Tibial nerve (tissue), 4 donors: ENCODE measurements around the gene DTNB. TPM values are rescaled to one million over a fixed set of nuclear protein-coding genes. Genes with fewer than 3 reads are reported as not detected.
"Not testable (repeated sequence)": the region's sequence is repeated elsewhere in the genome, so short reads cannot be mapped to it uniquely, and the experiment has no call there.

Source experiments
- DNase-seq, 2 donors: peaks; one replicate each; pipeline ENCODE4 v3.0.0-alpha.2; 2019; ENCODE audit warnings: low spot score in 2 of 2
- H3K27ac ChIP-seq, 4 donors: fragments of 200-600 bp; sonication (generic) in 3 of 4; one replicate each; pipeline ENCODE4 v1.5.1; 2017 to 2019; ENCODE audit warnings: mild to moderate bottlenecking in 1 of 4
- H3K27me3 ChIP-seq, 2 donors: fragments of 200-600 bp; sonication (generic) in 1 of 2; one replicate each; pipeline versions ENCODE4 v1.5.1 to v1.6.0; 2017 to 2019
- H3K36me3 ChIP-seq, 3 donors: fragments of 200-600 bp; sonication (generic); one replicate each; pipeline ENCODE4 v1.5.1; 2018 to 2019
- H3K4me1 ChIP-seq, 4 donors: fragments of 200-600 bp; sonication (generic) in 3 of 4; one replicate each; pipeline ENCODE4 v1.5.1; 2017 to 2019
- H3K4me3 ChIP-seq, 4 donors: fragments of 200-600 bp; sonication (generic) in 3 of 4; one replicate each; pipeline ENCODE4 v1.5.1; 2017 to 2019; ENCODE audit warnings: mild to moderate bottlenecking in 1 of 4, moderate library complexity in 1 of 4
- H3K9me3 ChIP-seq, 4 donors: fragments of 200-600 bp; sonication (generic) in 3 of 4; one replicate each; pipeline ENCODE4 v1.5.1; 2017 to 2019
- EP300 ChIP-seq, 2 donors: sonication (generic); formaldehyde crosslinking; IDR thresholded peaks; one replicate each; pipeline ENCODE4 v1.6.1; 2017; ENCODE audit warnings: antibody characterized with exemption in 2 of 2, mild to moderate bottlenecking in 1 of 2
- POLR2A ChIP-seq, 2 donors: fragments of 450-650 bp; IDR thresholded peaks; one replicate each; pipeline ENCODE4 v1.6.1; 2017; ENCODE audit warnings: antibody characterized with exemption in 2 of 2, mild to moderate bottlenecking in 2 of 2, moderate library complexity in 2 of 2
- WGBS, 2 donors: methylation state at CpG; one replicate each; pipeline ENCODE4 v1.1.5; 2018; 5-methylcytosine and 5-hydroxymethylcytosine counted together
- total RNA-seq, 4 donors: library from RNA; depleted of rRNA; stranded (reverse); fragments of >200 nt; gene quantifications; one replicate each; pipeline ENCODE4 v1.1.0, GENCODE V29; 2016
- TF ChIP-seq, protein P1 (sequence below), 5 experiments: fragments of 200-600 bp in 3 of 5; fragments of 450-650 bp in 2 of 5; sonication (generic) in 3 of 5; IDR thresholded peaks; one replicate each; pipeline ENCODE4 v1.5.1; 2016 to 2019; ENCODE audit warnings: antibody characterized with exemption in 5 of 5, mild to moderate bottlenecking in 3 of 5, moderate library complexity in 2 of 5

The DTNB gene
- total RNA-seq, 4 donors from 2014 or later, result 9.4 to 18.6 (median 13.1) TPM

DNA sequence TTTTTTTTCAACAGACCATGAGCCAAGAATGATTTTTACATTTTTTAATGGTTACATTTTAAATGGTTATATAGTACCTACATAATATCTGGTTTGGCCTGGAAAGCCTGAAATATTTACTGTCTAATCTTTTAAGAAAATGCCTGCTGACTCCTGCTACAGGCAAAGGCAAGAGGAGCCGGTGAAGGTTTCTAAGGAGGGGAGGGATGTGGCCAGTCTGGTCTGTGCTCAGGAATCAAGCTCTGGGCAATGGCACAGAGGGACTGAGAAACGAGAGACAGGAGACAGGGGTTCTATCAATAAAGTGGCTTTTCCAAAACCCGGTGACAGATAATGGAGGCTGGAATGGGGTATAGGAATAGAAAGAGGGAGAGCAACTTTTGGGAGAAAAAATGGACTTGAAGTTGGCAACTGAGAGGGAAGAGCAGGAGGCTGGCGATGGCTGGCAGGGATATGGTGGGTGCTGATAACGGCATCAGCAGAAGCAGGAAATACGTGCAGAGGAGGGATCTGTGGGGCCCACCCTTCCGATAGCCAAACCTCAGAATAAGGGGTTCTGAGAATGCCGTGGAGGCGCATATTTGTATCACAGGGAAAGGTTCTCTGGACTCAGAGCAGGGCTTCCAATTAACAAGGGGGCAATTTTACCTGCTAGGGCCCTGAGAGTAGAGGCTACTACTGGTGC, 267.6 kb downstream of the DTNB start:
- H3K9me3 ChIP-seq, result no peaks in the 10 kb centered on the region
- 83 to 90% methylated on average over 9 of the region's 9 CpGs for WGBS, 2 donors
- no peak overlapping the region for H3K4me3 ChIP-seq
- H3K27ac ChIP-seq, result no peak overlapping the region
- no peak for DNase-seq
- no peaks in the 10 kb centered on the region for H3K4me1 ChIP-seq
- no peaks in the 10 kb centered on the region for H3K27me3 ChIP-seq
- H3K36me3 ChIP-seq, result no peaks in the 10 kb centered on the region
- no peak for TF ChIP-seq EP300 (IDR thresholded peaks at IDR 0.05)
- no peak for TF ChIP-seq POLR2A (IDR thresholded peaks at IDR 0.05)
- TF ChIP-seq, protein P1, sequence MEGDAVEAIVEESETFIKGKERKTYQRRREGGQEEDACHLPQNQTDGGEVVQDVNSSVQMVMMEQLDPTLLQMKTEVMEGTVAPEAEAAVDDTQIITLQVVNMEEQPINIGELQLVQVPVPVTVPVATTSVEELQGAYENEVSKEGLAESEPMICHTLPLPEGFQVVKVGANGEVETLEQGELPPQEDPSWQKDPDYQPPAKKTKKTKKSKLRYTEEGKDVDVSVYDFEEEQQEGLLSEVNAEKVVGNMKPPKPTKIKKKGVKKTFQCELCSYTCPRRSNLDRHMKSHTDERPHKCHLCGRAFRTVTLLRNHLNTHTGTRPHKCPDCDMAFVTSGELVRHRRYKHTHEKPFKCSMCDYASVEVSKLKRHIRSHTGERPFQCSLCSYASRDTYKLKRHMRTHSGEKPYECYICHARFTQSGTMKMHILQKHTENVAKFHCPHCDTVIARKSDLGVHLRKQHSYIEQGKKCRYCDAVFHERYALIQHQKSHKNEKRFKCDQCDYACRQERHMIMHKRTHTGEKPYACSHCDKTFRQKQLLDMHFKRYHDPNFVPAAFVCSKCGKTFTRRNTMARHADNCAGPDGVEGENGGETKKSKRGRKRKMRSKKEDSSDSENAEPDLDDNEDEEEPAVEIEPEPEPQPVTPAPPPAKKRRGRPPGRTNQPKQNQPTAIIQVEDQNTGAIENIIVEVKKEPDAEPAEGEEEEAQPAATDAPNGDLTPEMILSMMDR (IDR thresholded peaks at IDR 0.05), result no peak

DNA sequence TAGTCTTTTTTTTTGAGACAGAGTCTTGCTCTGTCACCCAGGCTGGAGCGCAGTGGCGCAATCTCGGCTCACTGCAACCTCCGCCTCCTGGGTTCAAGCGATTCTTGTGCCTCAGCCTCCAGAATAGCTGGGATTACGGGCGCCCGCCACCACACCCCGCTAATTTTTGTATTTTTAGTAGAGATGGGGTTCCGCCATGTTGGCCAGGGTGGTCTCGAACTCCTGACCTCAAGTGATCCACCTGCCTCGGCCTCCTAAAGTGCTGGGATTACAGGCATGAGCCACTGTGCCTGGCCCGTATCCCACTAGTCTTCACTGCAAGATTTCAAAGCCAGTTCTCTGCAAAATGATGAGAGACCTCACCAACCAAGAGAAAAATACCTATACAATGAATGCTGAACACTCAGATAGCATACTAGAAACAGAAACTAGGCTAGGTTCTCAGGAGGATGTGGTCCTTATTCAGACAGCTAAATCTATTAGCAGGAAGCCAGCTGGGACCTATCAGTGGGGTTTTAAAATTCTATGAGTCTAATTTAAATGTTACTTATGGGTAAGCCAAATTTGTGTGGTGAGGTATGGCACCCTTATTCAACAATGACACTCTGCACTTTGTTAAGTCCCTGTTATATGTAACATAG, 270.1 kb downstream of the DTNB start:
- H3K4me3 ChIP-seq, H3K4me1 ChIP-seq, H3K27ac ChIP-seq, H3K9me3 ChIP-seq, H3K27me3 ChIP-seq, DNase-seq, H3K36me3 ChIP-seq: not testable (repeated sequence)
- 89 to 97% methylated on average over 13 of the region's 13 CpGs for WGBS, 2 donors

DNA sequence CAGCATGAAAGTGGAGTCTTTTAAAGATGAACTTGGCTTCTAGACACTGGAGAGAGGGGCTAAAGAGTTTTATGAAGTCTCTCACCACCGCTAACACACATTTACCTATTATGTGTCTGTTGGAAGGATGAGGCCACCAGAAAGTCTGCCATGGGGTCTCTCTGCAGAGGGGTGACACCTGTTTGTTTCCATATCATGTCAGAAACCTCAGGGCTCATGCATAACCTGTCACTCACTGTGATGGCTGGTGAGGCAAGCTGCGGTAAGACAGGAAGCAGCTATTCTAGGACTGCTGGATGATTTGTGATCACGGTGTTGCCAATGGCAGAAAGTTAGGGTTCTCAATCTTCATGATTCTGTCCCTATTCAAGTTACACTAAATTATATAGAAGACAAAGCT, 270.9 kb downstream of the DTNB start:
- H3K27ac ChIP-seq, result no peak overlapping the region
- WGBS, 2 donors, result 90 to 94% methylated on average over 3 of the region's 3 CpGs
- TF ChIP-seq, protein P1 (IDR thresholded peaks at IDR 0.05), result no peak
- no peak for TF ChIP-seq POLR2A (IDR thresholded peaks at IDR 0.05)
- TF ChIP-seq EP300 (IDR thresholded peaks at IDR 0.05), result no peak

DNA sequence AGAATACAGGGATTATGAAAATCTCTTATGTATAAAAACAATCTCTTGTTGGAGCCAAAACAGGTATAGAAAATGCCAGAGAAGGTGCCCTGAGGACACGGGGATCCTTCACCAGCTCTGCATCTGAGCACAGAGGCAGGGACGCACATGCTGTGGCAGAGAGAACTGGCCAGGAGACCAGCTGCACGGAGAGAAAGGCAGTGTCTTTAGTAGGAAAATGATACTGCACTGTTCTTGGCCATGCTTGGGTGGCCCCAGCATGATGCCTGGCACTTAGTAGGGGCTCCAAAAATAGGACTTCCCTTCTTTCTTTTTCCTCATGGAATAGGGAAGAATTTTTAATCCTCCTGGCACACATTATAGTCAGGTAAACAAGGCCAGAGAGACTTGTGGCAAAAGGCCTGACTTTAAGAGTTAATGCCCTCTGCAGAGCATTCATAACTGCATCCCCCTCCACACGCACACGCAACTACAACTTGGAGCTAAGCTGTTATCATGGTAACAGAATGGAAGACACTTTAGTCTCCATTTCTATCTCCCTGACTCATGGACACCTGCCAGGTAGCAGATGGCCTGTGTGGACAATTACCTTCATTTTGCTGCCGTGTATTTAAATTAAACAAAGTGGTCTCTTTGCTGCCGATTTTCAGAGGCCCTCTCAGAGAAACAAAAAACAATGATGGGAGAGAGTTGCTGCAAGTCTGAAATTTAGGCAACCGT, 271.9 kb downstream of the DTNB start:
- H3K27me3 ChIP-seq, result no peaks in the 10 kb centered on the region
- TF ChIP-seq EP300 (IDR thresholded peaks at IDR 0.05), result no peak
- TF ChIP-seq, protein P1 (IDR thresholded peaks at IDR 0.05), result no peak
- no peak for TF ChIP-seq POLR2A (IDR thresholded peaks at IDR 0.05)
- H3K4me3 ChIP-seq, result no peak overlapping the region
- 71 to 77% methylated on average over 8 of the region's 8 CpGs for WGBS, 2 donors
- no peaks in the 10 kb centered on the region for H3K4me1 ChIP-seq
- H3K9me3 ChIP-seq, result no peaks in the 10 kb centered on the region
- H3K27ac ChIP-seq, result no peak overlapping the region
- no peaks in the 10 kb centered on the region for H3K36me3 ChIP-seq
- DNase-seq, result no peak

More for the DNA sequence above, 270.9 kb downstream of the DTNB start:
- Histone ChIP-seq H3K4me3 (no peak overlapping the region), H3K27me3 (no peaks in the 10 kb centered on the region), H3K36me3 (no peaks in the 10 kb centered on the region), H3K4me1 (no peaks in the 10 kb centered on the region), H3K9me3 (no peaks in the 10 kb centered on the region)
- no peak for DNase-seq

DNA sequence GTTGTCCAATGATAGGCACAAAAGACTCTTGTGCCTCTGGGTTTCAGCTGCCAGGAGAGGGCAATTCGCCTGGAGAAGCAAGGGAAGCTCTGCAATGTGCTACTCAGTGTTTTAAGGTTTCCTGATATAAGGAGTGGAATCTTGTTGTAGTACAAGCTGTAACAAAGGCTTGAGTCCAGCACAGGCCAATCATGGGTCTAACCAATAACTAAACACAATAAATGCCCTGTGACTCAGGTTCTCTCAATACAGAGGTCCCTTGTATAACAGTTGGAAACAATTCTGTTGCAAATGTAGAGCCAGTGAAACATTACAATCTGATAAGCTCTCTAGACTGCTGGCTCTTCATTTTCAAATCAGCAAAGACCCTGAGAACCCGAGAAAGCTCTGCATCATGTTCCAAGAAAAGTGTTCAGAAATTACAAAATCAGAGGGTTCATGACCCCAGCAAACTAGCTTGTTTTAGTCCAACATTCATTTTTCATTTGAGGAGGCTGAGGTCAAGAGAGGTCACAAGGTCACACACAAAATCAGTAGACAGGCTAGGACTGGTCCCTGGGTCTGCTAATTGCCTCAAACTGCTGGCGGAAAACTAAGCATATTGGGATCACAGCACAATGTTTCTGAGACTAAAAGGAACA, 272.7 kb downstream of the DTNB start:
- H3K36me3 ChIP-seq, result no peaks in the 10 kb centered on the region
- TF ChIP-seq EP300 (IDR thresholded peaks at IDR 0.05) (no peak), POLR2A (IDR thresholded peaks at IDR 0.05) (no peak)
- TF ChIP-seq, protein P1 (IDR thresholded peaks at IDR 0.05), result no peak
- H3K27me3 ChIP-seq, result no peaks in the 10 kb centered on the region
- H3K4me3 ChIP-seq, result no peak overlapping the region
- H3K27ac ChIP-seq, result no peak overlapping the region
- no peaks in the 10 kb centered on the region for H3K9me3 ChIP-seq
- no peaks in the 10 kb centered on the region for H3K4me1 ChIP-seq
- DNase-seq, result no peak
- 71 to 72% methylated on average over 3 of the region's 3 CpGs for WGBS, 2 donors
